ENCODE measurements around the gene PTGER2. TPM values are rescaled to one million over a fixed set of nuclear protein-coding genes. Genes with fewer than 3 reads are reported as not detected.
A peak's percentile ranks its signal among the peaks of the same experiment; 100 is the strongest.

Gene PTGER2
- polyA plus RNA-seq, 1 donor (not counting 4 experiments of a cell fraction or from before 2014, with no cell fraction given), result 0.28 TPM

GRCh38 chr14:52349731-52350130 lies 35.6 kb downstream of the PTGER2 start:
- no peak overlapping the region for H3K27ac ChIP-seq (ENCODE audit: control insufficient read depth, insufficient read depth, low read length)
- H3K27me3 ChIP-seq (ENCODE audit: control insufficient read depth, extremely low read depth, insufficient read depth, low read length), result no peaks in the 10 kb centered on the region
- H3K4me3 ChIP-seq (ENCODE audit: control insufficient read depth in 2 of 3, extremely low read depth in 1 of 3, insufficient read depth in 2 of 3, low read depth in 1 of 3, low read length in 3 of 3), result no peak overlapping the region
- peaks cover 30% of the 10 kb centered on the region for H3K4me1 ChIP-seq (ENCODE audit: control insufficient read depth, extremely low read depth, insufficient read depth, low read length)
- no peak overlapping the region for H3K9ac ChIP-seq (ENCODE audit: control insufficient read depth, extremely low read depth, insufficient read depth, low read length)
- dilution Hi-C loops (cut with MboI; ENCODE audit: extremely low pct_ligation_motif_present, low sequenced_read_pairs), result no loop called here
- FAIRE-seq (no peak), DNase-seq (ENCODE audit: low read depth, low spot score) (no peak)
- H2AFZ ChIP-seq (ENCODE audit: control insufficient read depth, low read length), result peak overlapping the region; percentile 29
- H3K4me2 ChIP-seq (ENCODE audit: control insufficient read depth, extremely low read depth, insufficient read depth, low read depth, low read length), result no peak overlapping the region
- no peaks in the 10 kb centered on the region for H3K9me3 ChIP-seq (ENCODE audit: control insufficient read depth, low read depth, low read length)
- no peaks in the 10 kb centered on the region for H3K9me1 ChIP-seq (ENCODE audit: control insufficient read depth, extremely low read depth, insufficient read depth, low read length)
- H4K20me1 ChIP-seq (ENCODE audit: control insufficient read depth, extremely low read depth, insufficient read depth, low read length), result no peaks in the 10 kb centered on the region
- no peak for TF ChIP-seq EZH2 (IDR thresholded peaks at IDR 0.05; ENCODE audit: low read length)
- no peak for TF ChIP-seq CTCF (optimal IDR thresholded peaks at IDR 0.05 in 1 of 3, IDR thresholded peaks at IDR 0.05 in 1 of 3, conservative IDR thresholded peaks at IDR 0.05 in 1 of 3; ENCODE audit: extremely low read depth in 1 of 3, insufficient read depth in 2 of 3, low read length in 3 of 3)
- H3K79me2 ChIP-seq (ENCODE audit: control insufficient read depth, insufficient read depth, low read length), result no peaks in the 10 kb centered on the region
- H3K36me3 ChIP-seq (ENCODE audit: control insufficient read depth in 2 of 2, extremely low read depth in 1 of 2, insufficient read depth in 2 of 2, low read length in 2 of 2), result no peaks in the 10 kb centered on the region

- FAIRE-seq (no peak), DNase-seq (ENCODE audit: low read depth, low spot score) (no peak)
- Histone ChIP-seq H3K4me3 (ENCODE audit: control insufficient read depth in 2 of 3, extremely low read depth in 1 of 3, insufficient read depth in 2 of 3, low read depth in 1 of 3, low read length in 3 of 3) (no peak overlapping the region), H3K27ac (ENCODE audit: control insufficient read depth, insufficient read depth, low read length) (no peak overlapping the region), H3K4me2 (ENCODE audit: control insufficient read depth, extremely low read depth, insufficient read depth, low read depth, low read length) (no peak overlapping the region), H4K20me1 (ENCODE audit: control insufficient read depth, extremely low read depth, insufficient read depth, low read length) (no peaks in the 10 kb centered on the region), H3K9me1 (ENCODE audit: control insufficient read depth, extremely low read depth, insufficient read depth, low read length) (no peaks in the 10 kb centered on the region), H3K9ac (ENCODE audit: control insufficient read depth, extremely low read depth, insufficient read depth, low read length) (no peak overlapping the region), H3K27me3 (ENCODE audit: control insufficient read depth, extremely low read depth, insufficient read depth, low read length) (no peaks in the 10 kb centered on the region), H3K36me3 (ENCODE audit: control insufficient read depth in 2 of 2, extremely low read depth in 1 of 2, insufficient read depth in 2 of 2, low read length in 2 of 2) (no peaks in the 10 kb centered on the region), H2AFZ (ENCODE audit: control insufficient read depth, low read length) (no peak overlapping the region), H3K79me2 (ENCODE audit: control insufficient read depth, insufficient read depth, low read length) (no peaks in the 10 kb centered on the region), H3K9me3 (ENCODE audit: control insufficient read depth, low read depth, low read length) (no peaks in the 10 kb centered on the region), H3K4me1 (ENCODE audit: control insufficient read depth, extremely low read depth, insufficient read depth, low read length) (peaks cover 37% of the 10 kb centered on the region)
- dilution Hi-C loops (cut with MboI; ENCODE audit: extremely low pct_ligation_motif_present, low sequenced_read_pairs), result no loop called here
- TF ChIP-seq EZH2 (IDR thresholded peaks at IDR 0.05; ENCODE audit: low read length) (no peak), CTCF (optimal IDR thresholded peaks at IDR 0.05 in 1 of 3, IDR thresholded peaks at IDR 0.05 in 1 of 3, conservative IDR thresholded peaks at IDR 0.05 in 1 of 3; ENCODE audit: extremely low read depth in 1 of 3, insufficient read depth in 2 of 3, low read length in 3 of 3) (no peak)
Measured at GRCh38 chr14:52350445-52350844, 36.3 kb downstream of the PTGER2 start.

Data from keratinocyte (primary cell).